OCI-LY7 (cell line): ENCODE results near the gene KCNA3.

ENCODE experiments used
- CTCF ChIP-seq: fragments of 200-600 bp; sonication (generic); conservative IDR thresholded peaks from 2 replicates; pipeline ENCODE4 v1.5.1; 2014; ENCODE audit warnings: mild to moderate bottlenecking, antibody characterized with exemption, low read length, moderate library complexity, mixed read lengths
- EZH2phosphoT487 ChIP-seq: fragments of 200-600 bp; sonication (generic); IDR thresholded peaks from 2 replicates; pipeline ENCODE4 v1.6.1; 2018; ENCODE audit warnings: low read depth, borderline replicate concordance, mild to moderate bottlenecking, mixed run types, antibody characterized with exemption, low read length, moderate library complexity, mixed read lengths

- no peak for TF ChIP-seq CTCF
- TF ChIP-seq EZH2phosphoT487 = no peak
Observed at GRCh38 chr1:110634086-110634454, 40.7 kb downstream of the KCNA3 start.
